GM21825 (cell line): ENCODE data around the gene ZNF554.
"Not testable (repeated sequence)": the region's sequence is repeated elsewhere in the genome, so short reads cannot be mapped to it uniquely, and the experiment has no call there.

Source experiments
- ATAC-seq: cut with Tn5 transposase; IDR thresholded peaks from one replicate; pipeline ENCODE4 v1.9.1; 2021; ENCODE audit warnings: mild to moderate bottlenecking, moderate library complexity; ENCODE audit not compliant: unreplicated experiment

ZNF554 gene

GRCh38 chr19:2865334-2866100 is 45.8 kb downstream of the ZNF554 start:
- no peak for ATAC-seq

GRCh38 chr19:2866495-2867024 is 46.9 kb downstream of the ZNF554 start:
- ATAC-seq = no peak

- no peak for ATAC-seq
Observed at GRCh38 chr19:2867025-2867991, 47.6 kb downstream of the ZNF554 start, which contains the start of gene ZNF556. Gene ZNF556 (plus strand): TSS chr19:2867335. CDS start chr19:2867422, 87 bp downstream.

- ATAC-seq = no peak
Observed at GRCh38 chr19:2869618-2870017, 50.0 kb downstream of the ZNF554 start.

- ATAC-seq = not testable (repeated sequence)
Observed at GRCh38 chr19:2872175-2872574, 52.5 kb downstream of the ZNF554 start.

GRCh38 chr19:2877398-2878331 is 58.0 kb downstream of the ZNF554 start:
- no peak for ATAC-seq

- no peak for ATAC-seq
Observed at GRCh38 chr19:2883686-2884439, 64.2 kb downstream of the ZNF554 start.

GRCh38 chr19:2885736-2886135 is 66.1 kb downstream of the ZNF554 start:
- no peak for ATAC-seq
